Smooth muscle cell (in vitro differentiated cells): ENCODE measurements around the gene NATD1. TPM values are rescaled to one million over a fixed set of nuclear protein-coding genes. Genes with fewer than 3 reads are reported as not detected.

Source experiments
- DNase-seq: peaks from one replicate; lab custom pipeline; 2025; ENCODE audit not compliant: unreplicated experiment; lab: John Stamatoyannopoulos, UW
- H2AFZ ChIP-seq: fragments of 200-600 bp; sonication (generic); 2 replicates; pipeline ENCODE4 v1.6.0; 2016; ENCODE audit warnings: antibody characterized with exemption, low read depth, mild to moderate bottlenecking
- H3F3A ChIP-seq: fragments of 200-600 bp; sonication (generic); 2 replicates; pipeline ENCODE4 v1.6.0; 2017; ENCODE audit warnings: antibody characterized with exemption, low read depth
- H3K27ac ChIP-seq: fragments of 200-600 bp; sonication (generic); 2 replicates; pipeline ENCODE4 v1.5.1; 2016; ENCODE audit warnings: low read depth, mild to moderate bottlenecking
- H3K27me3 ChIP-seq: fragments of 200-600 bp; sonication (generic); 2 replicates; pipeline ENCODE4 v1.6.1; 2016; ENCODE audit warnings: low read depth, mild to moderate bottlenecking
- H3K36me3 ChIP-seq: fragments of 200-600 bp; sonication (generic); 2 replicates; pipeline ENCODE4 v1.5.1; 2016; ENCODE audit warnings: low read depth
- H3K4me1 ChIP-seq: fragments of 200-600 bp; sonication (generic); 2 replicates; pipeline ENCODE4 v1.5.1; 2016; ENCODE audit warnings: low read depth
- H3K4me2 ChIP-seq: fragments of 200-600 bp; sonication (generic); 2 replicates; pipeline ENCODE4 v1.6.0; 2016; ENCODE audit warnings: mild to moderate bottlenecking
- H3K4me3 ChIP-seq: fragments of 200-600 bp; sonication (generic); 2 replicates; pipeline ENCODE4 v1.5.1; 2016; ENCODE audit warnings: mild to moderate bottlenecking
- H3K79me2 ChIP-seq: fragments of 200-600 bp; sonication (generic); 2 replicates; pipeline ENCODE4 v1.6.0; 2016; ENCODE audit warnings: low read depth, mild to moderate bottlenecking
- H3K9ac ChIP-seq: fragments of 200-600 bp; sonication (generic); 2 replicates; pipeline ENCODE4 v1.6.0; 2016; ENCODE audit warnings: low read depth
- H3K9me3 ChIP-seq: fragments of 200-600 bp; sonication (generic); replicated peaks from 2 replicates; pipeline ENCODE4 v1.5.1; 2016; ENCODE audit warnings: low read depth
- H4K20me1 ChIP-seq: fragments of 200-600 bp; sonication (generic); 2 replicates; pipeline ENCODE4 v1.6.0; 2016; ENCODE audit warnings: low read depth
- CTCF ChIP-seq: fragments of 200-600 bp; sonication (generic); IDR thresholded peaks from 2 replicates; pipeline ENCODE4 v1.5.1; 2017; ENCODE audit warnings: borderline replicate concordance, mild to moderate bottlenecking, antibody characterized with exemption; ENCODE audit not compliant: insufficient read depth, poor library complexity, severe bottlenecking
- WGBS: methylation state at CpG from one replicate; pipeline ENCODE4 v1.1.7; 2016; ENCODE audit warnings: low lambda C conversion rate; 5-methylcytosine and 5-hydroxymethylcytosine counted together
- polyA plus RNA-seq: library from polyadenylated mRNA; unstranded; fragments of >200 nt; fragmentation: Nextera tagmentation; extraction: Ambion mirVana; gene quantifications from 2 replicates; pipeline ENCODE4 v1.2.1, GENCODE V29; 2016
- total RNA-seq: library from RNA; depleted of rRNA; stranded (reverse); fragments of >200 nt; gene quantifications from 2 replicates; pipeline ENCODE4 v1.2.3, GENCODE V29; 2014

The NATD1 gene
- total and polyA plus RNA-seq, 2 experiments from 2014 or later, result 2.2 to 2.7 TPM

DNA sequence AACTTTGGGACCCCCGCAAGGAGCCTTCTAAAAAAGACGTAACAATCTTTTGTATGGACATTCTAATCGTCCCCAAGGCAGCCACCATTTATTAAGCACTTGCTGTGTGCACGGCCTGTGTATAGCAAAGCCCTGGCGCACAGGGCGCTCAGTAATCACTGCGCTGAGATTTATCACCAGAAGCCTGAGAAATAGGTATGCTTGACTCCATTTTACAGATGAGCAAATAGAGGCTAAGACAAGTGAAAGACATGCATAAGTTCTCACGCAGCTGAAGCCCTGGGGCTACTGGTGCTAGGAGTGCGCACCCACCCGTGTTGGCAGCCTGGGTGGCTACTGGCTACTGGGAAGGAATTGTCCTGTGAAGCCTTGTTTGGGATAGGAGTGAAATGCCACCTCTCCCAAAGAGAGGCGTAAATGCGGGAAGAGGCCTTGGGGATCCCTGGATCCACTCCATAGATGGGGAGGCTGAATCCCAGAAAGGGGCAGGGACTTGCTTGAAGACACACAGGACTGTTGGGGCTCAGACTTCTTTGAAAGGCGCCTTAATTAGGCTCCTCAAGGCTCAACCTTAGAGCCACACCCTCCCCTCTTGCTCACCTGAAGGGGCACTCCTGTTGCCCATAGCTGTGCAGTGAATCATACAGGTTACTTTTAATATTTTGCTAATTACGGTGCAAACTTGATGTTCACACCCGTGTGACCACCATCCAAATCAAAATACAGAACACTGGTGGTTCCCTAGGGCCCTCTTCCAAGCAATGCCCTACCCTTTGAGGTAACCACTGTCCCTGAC, 634 bp upstream of the NATD1 start:
- H2AFZ ChIP-seq, result peak overlapping the region; percentile 84
- no peaks in the 10 kb centered on the region for H3F3A ChIP-seq
- H3K27me3 ChIP-seq, result no peaks in the 10 kb centered on the region
- H3K4me1 ChIP-seq, result peaks cover 2% of the 10 kb centered on the region
- H3K9me3 ChIP-seq, result no peaks in the 10 kb centered on the region
- TF ChIP-seq CTCF, result no peak
- peak overlapping the region; percentile 55 for H3K4me3 ChIP-seq
- H3K4me2 ChIP-seq, result peak overlapping the region; percentile 83
- no peak for DNase-seq
- no peaks in the 10 kb centered on the region for H3K79me2 ChIP-seq
- no peaks in the 10 kb centered on the region for H3K36me3 ChIP-seq
- H3K9ac ChIP-seq, result peak overlapping the region; percentile 42
- peaks cover 29% of the 10 kb centered on the region for H4K20me1 ChIP-seq
- H3K27ac ChIP-seq, result peak overlapping the region; percentile 1
- WGBS, result 53% methylated on average over 15 of the region's 15 CpGs

DNA sequence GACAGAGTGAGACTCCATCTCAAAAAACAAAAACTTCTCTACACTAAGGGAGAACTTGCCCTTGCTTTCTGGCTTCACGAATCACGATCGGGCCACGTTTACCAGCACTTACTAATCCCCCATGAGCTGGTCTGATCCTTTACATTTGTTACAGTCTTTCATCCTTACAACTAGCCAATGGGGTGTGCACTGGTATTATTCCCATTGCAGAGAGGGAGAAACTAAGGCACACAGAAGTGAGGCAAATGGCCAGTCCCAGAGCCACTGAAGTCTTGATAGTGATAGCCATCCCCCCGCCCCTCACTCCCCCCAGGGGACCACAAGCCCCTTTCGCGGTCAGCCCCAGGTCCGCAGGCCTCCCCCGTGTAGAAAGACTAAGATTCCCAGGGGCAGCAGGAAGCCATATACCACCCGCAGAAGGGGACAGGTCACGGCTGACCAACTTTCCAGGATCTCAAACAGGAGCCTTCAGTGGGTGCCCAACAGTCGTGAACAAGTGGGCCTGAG, 868 bp downstream of the NATD1 start:
- Histone ChIP-seq H3F3A (no peaks in the 10 kb centered on the region), H3K79me2 (no peaks in the 10 kb centered on the region)

DNA sequence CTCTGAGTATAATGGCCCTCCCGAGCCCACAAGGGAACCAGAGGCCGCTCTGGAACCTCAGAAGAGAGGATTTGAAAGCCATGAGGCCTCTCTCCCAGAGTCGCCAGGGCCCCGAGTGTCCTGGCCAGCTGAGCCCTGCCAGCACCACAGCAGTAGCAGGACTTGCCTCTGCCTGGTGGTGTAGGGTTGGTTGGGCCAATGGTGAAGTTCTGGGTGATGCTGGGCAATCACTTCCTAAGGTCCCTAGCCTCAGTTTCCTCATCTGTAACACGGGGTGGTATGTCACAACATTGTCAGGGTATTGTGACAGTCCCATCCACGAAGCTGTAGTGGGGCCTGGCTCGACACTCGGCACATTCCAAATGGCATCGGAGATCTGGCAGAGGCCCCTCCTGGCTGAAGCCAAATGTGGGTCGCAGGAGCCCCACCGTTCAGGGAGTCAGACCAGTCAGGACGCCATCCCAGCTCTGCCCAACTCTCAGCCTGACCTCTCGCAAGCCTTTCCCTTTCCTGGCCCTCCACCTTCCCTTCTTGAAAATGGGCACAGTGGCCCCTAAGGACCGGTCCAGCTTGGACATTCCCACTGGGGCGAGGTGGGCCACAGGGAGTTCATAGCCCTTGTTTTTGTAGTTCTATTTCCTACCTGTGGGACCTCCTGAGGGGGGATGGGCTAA, 1.7 kb downstream of the NATD1 start:
- no peak for DNase-seq
- Histone ChIP-seq H2AFZ (no peak overlapping the region), H3K4me1 (peaks cover 2% of the 10 kb centered on the region), H3K4me2 (no peak overlapping the region), H4K20me1 (peaks cover 52% of the 10 kb centered on the region), H3K9ac (no peak overlapping the region), H3K79me2 (no peaks in the 10 kb centered on the region), H3K27me3 (no peaks in the 10 kb centered on the region), H3K4me3 (no peak overlapping the region), H3K27ac (no peak overlapping the region), H3K36me3 (no peaks in the 10 kb centered on the region), H3K9me3 (no peaks in the 10 kb centered on the region), H3F3A (no peaks in the 10 kb centered on the region)
- WGBS, result 95% methylated on average over 15 of the region's 15 CpGs
- TF ChIP-seq CTCF, result no peak

More for the DNA sequence above, 868 bp downstream of the NATD1 start:
- no peak for TF ChIP-seq CTCF
- no peak overlapping the region for H2AFZ ChIP-seq
- H3K9ac ChIP-seq, result no peak overlapping the region
- no peaks in the 10 kb centered on the region for H3K9me3 ChIP-seq
- 19% methylated on average over 12 of the region's 12 CpGs for WGBS
- H3K4me2 ChIP-seq, result peak overlapping the region; percentile 95
- peak overlapping the region; percentile 55 for H3K4me3 ChIP-seq
- DNase-seq, result no peak
- peaks cover 44% of the 10 kb centered on the region for H4K20me1 ChIP-seq
- peaks cover 2% of the 10 kb centered on the region for H3K4me1 ChIP-seq
- no peak overlapping the region for H3K27ac ChIP-seq
- no peaks in the 10 kb centered on the region for H3K36me3 ChIP-seq
- no peaks in the 10 kb centered on the region for H3K27me3 ChIP-seq
